HuH-7.5 (cell line): Measurements from ENCODE around the gene SRM.
"Not testable (repeated sequence)": the region's sequence is repeated elsewhere in the genome, so short reads cannot be mapped to it uniquely, and the experiment has no call there.

Source experiments
- DNase-seq: peaks from one replicate; pipeline ENCODE4 v3.0.0; 2011; ENCODE audit warnings: low spot score

The SRM gene

GRCh38 chr1:11059968-11060830, at the start of gene SRM:
SRM (minus strand) TSS chr1:11060018; CDS start chr1:11059943, 75 bp downstream.
- DNase-seq = peak; percentile 97

- no peak for DNase-seq
These were observed 49.4 kb upstream of the SRM start for GRCh38 chr1:11109047-11109760.

GRCh38 chr1:11107599-11107998, 47.8 kb upstream of the SRM start:
- DNase-seq = no peak

- DNase-seq = no peak
These were observed 45.8 kb upstream of the SRM start for GRCh38 chr1:11105586-11105985.

GRCh38 chr1:11101347-11101746, 41.5 kb upstream of the SRM start:
- no peak for DNase-seq

- not testable (repeated sequence) for DNase-seq
These were observed 41.0 kb upstream of the SRM start for GRCh38 chr1:11100806-11101205.

- DNase-seq = peak; percentile 22
These were observed 40.3 kb upstream of the SRM start for GRCh38 chr1:11100149-11100493.

- peak; percentile 65 for DNase-seq
These were observed 39.7 kb upstream of the SRM start, which contains the start of gene EXOSC10 for GRCh38 chr1:11099310-11100148. EXOSC10 (minus strand) TSS chr1:11099869; CDS start chr1:11099831, 38 bp downstream.

- no peak for DNase-seq
These were observed 39.1 kb upstream of the SRM start for GRCh38 chr1:11098931-11099309.

GRCh38 chr1:11083784-11084183, 24.0 kb upstream of the SRM start:
- DNase-seq = not testable (repeated sequence)

GRCh38 chr1:11080931-11081330, 21.1 kb upstream of the SRM start:
- DNase-seq = no peak

- no peak for DNase-seq
These were observed 18.8 kb upstream of the SRM start for GRCh38 chr1:11078631-11079030.

- not testable (repeated sequence) for DNase-seq
These were observed 13.6 kb upstream of the SRM start for GRCh38 chr1:11073398-11073797.

GRCh38 chr1:11072216-11072917, 12.5 kb upstream of the SRM start:
- DNase-seq = no peak

GRCh38 chr1:11071463-11072215, 11.8 kb upstream of the SRM start:
- no peak for DNase-seq

GRCh38 chr1:11070876-11071275, 11.1 kb upstream of the SRM start:
- DNase-seq = no peak

GRCh38 chr1:11068600-11069473, 9.0 kb upstream of the SRM start:
- no peak for DNase-seq

- DNase-seq = no peak
These were observed 8.1 kb upstream of the SRM start for GRCh38 chr1:11067716-11068599.

GRCh38 chr1:11065796-11066195, 6.0 kb upstream of the SRM start:
- DNase-seq = no peak
